ENCODE data around the gene PUM2.

PUM2 gene

GRCh38 chr2:20334605-20335203, 15.9 kb downstream of the PUM2 start:
- WGBS, result over 99% methylated on average over 4 of the region's 5 CpGs
- H3K4me1 ChIP-seq (ENCODE audit: control insufficient read depth, insufficient read depth, low read depth, low read length), result peaks cover 8% of the 10 kb centered on the region

GRCh38 chr2:20333738-20334137, 16.9 kb downstream of the PUM2 start:
- no peak overlapping the region for H2AFZ ChIP-seq (ENCODE audit: low read depth, low read length)
- H3K9ac ChIP-seq (ENCODE audit: low read length), result no peak overlapping the region
- no peak overlapping the region for H3K4ac ChIP-seq (ENCODE audit: low read depth in 1 of 2, low read length in 2 of 2)
- no peak for DNase-seq
- no peaks in the 10 kb centered on the region for H3K27me3 ChIP-seq (ENCODE audit: control insufficient read depth in 1 of 2, insufficient read depth in 1 of 2, low read length in 2 of 2)
- H3K4me3 ChIP-seq (ENCODE audit: insufficient read depth in 1 of 2, low read depth in 1 of 2, low read length in 2 of 2), result no peak overlapping the region
- WGBS, result 90% methylated on average over 4 of the region's 4 CpGs
- H3K27ac ChIP-seq (ENCODE audit: low read length, poor library complexity, severe bottlenecking), result no peak overlapping the region
- H3K4me1 ChIP-seq (ENCODE audit: control insufficient read depth, insufficient read depth, low read depth, low read length), result peaks cover 5% of the 10 kb centered on the region
- no peak overlapping the region for H2BK12ac ChIP-seq (ENCODE audit: low read length in 2 of 2)
- H3K23ac ChIP-seq (ENCODE audit: low read length in 2 of 2), result no peak overlapping the region
- H3K79me1 ChIP-seq (replicated peaks; ENCODE audit: low read length, poor library complexity, severe bottlenecking), result no peaks in the 10 kb centered on the region
- H3K36me3 ChIP-seq (ENCODE audit: control insufficient read depth in 1 of 2, insufficient read depth in 2 of 2, low read depth in 1 of 2, low read length in 2 of 2), result peaks cover 6% of the 10 kb centered on the region in 2 experiments
- H4K8ac ChIP-seq (ENCODE audit: low read length), result no peak overlapping the region
- H3K18ac ChIP-seq (ENCODE audit: low read depth in 1 of 2, low read length in 2 of 2), result no peak overlapping the region
- no peak overlapping the region for H2BK120ac ChIP-seq (ENCODE audit: low read depth, low read length)
- H2BK15ac ChIP-seq (ENCODE audit: low read depth, poor library complexity, severe bottlenecking), result no peak overlapping the region
- no peak overlapping the region for H3K4me2 ChIP-seq (ENCODE audit: low read length, poor library complexity, severe bottlenecking)
- no peak overlapping the region for H2AK5ac ChIP-seq (ENCODE audit: low read length, severe bottlenecking)
- H3K9me3 ChIP-seq (ENCODE audit: control insufficient read depth, low read length), result no peaks in the 10 kb centered on the region
- H3K14ac ChIP-seq (ENCODE audit: low read length in 2 of 2), result no peak overlapping the region
- no peak overlapping the region for H2BK5ac ChIP-seq (ENCODE audit: low read depth, low read length, poor library complexity, severe bottlenecking)
- H4K91ac ChIP-seq (ENCODE audit: low read length), result no peak overlapping the region

More at GRCh38 chr2:20334605-20335203, 15.9 kb downstream of the PUM2 start:
- H2BK120ac ChIP-seq (ENCODE audit: low read depth, low read length), result no peak overlapping the region
- H3K36me3 ChIP-seq (ENCODE audit: control insufficient read depth in 1 of 2, insufficient read depth in 2 of 2, low read depth in 1 of 2, low read length in 2 of 2), result peaks cover 6% of the 10 kb centered on the region in 2 experiments
- H2BK12ac ChIP-seq (ENCODE audit: low read length in 2 of 2), result no peak overlapping the region
- DNase-seq, result no peak
- H3K14ac ChIP-seq (ENCODE audit: low read length in 2 of 2), result no peak overlapping the region
- H3K23ac ChIP-seq (ENCODE audit: low read length in 2 of 2), result no peak overlapping the region
- no peak overlapping the region for H4K91ac ChIP-seq (ENCODE audit: low read length)
- no peak overlapping the region for H2BK5ac ChIP-seq (ENCODE audit: low read depth, low read length, poor library complexity, severe bottlenecking)
- H3K9me3 ChIP-seq (ENCODE audit: control insufficient read depth, low read length), result no peaks in the 10 kb centered on the region
- H3K18ac ChIP-seq (ENCODE audit: low read depth in 1 of 2, low read length in 2 of 2), result no peak overlapping the region
- no peak overlapping the region for H2AK5ac ChIP-seq (ENCODE audit: low read length, severe bottlenecking)
- H3K9ac ChIP-seq (ENCODE audit: low read length), result no peak overlapping the region
- no peak overlapping the region for H3K4ac ChIP-seq (ENCODE audit: low read depth in 1 of 2, low read length in 2 of 2)
- H3K4me3 ChIP-seq (ENCODE audit: insufficient read depth in 1 of 2, low read depth in 1 of 2, low read length in 2 of 2), result no peak overlapping the region
- no peaks in the 10 kb centered on the region for H3K27me3 ChIP-seq (ENCODE audit: control insufficient read depth in 1 of 2, insufficient read depth in 1 of 2, low read length in 2 of 2)
- no peak overlapping the region for H3K4me2 ChIP-seq (ENCODE audit: low read length, poor library complexity, severe bottlenecking)
- no peak overlapping the region for H2BK15ac ChIP-seq (ENCODE audit: low read depth, poor library complexity, severe bottlenecking)
- H3K27ac ChIP-seq (ENCODE audit: low read length, poor library complexity, severe bottlenecking), result no peak overlapping the region
- H3K79me1 ChIP-seq (replicated peaks; ENCODE audit: low read length, poor library complexity, severe bottlenecking), result no peaks in the 10 kb centered on the region
- no peak overlapping the region for H2AFZ ChIP-seq (ENCODE audit: low read depth, low read length)
- no peak overlapping the region for H4K8ac ChIP-seq (ENCODE audit: low read length)

GRCh38 chr2:20330192-20330591, 20.5 kb downstream of the PUM2 start:
- 98% methylated on average over 2 of the region's 3 CpGs for WGBS
- DNase-seq, result no peak

GRCh38 chr2:20327370-20327769, 23.3 kb downstream of the PUM2 start:
- H3K36me3 ChIP-seq (ENCODE audit: control insufficient read depth in 1 of 2, insufficient read depth in 2 of 2, low read depth in 1 of 2, low read length in 2 of 2), result peaks cover 12 to 35% of the 10 kb centered on the region in 2 experiments
- WGBS, result 32% methylated on average over 1 of the region's 1 CpG
- H3K23ac ChIP-seq (ENCODE audit: low read length in 2 of 2), result no peak overlapping the region
- no peak overlapping the region for H4K8ac ChIP-seq (ENCODE audit: low read length)
- peak overlapping the region; percentile 54 for H3K9ac ChIP-seq (ENCODE audit: low read length)
- no peak overlapping the region for H3K4me3 ChIP-seq (ENCODE audit: insufficient read depth in 1 of 2, low read depth in 1 of 2, low read length in 2 of 2)
- H3K18ac ChIP-seq (ENCODE audit: low read depth in 1 of 2, low read length in 2 of 2), result no peak overlapping the region
- H3K14ac ChIP-seq (ENCODE audit: low read length in 2 of 2), result no peak overlapping the region
- H2AFZ ChIP-seq (ENCODE audit: low read depth, low read length), result no peak overlapping the region
- H3K4me1 ChIP-seq (ENCODE audit: control insufficient read depth, insufficient read depth, low read depth, low read length), result no peaks in the 10 kb centered on the region
- H3K4ac ChIP-seq (ENCODE audit: low read depth in 1 of 2, low read length in 2 of 2), result no peak overlapping the region
- no peaks in the 10 kb centered on the region for H3K27me3 ChIP-seq (ENCODE audit: control insufficient read depth in 1 of 2, insufficient read depth in 1 of 2, low read length in 2 of 2)
- no peak overlapping the region for H4K91ac ChIP-seq (ENCODE audit: low read length)
- no peak for DNase-seq
- no peak overlapping the region for H2BK120ac ChIP-seq (ENCODE audit: low read depth, low read length)
- H3K79me1 ChIP-seq (replicated peaks; ENCODE audit: low read length, poor library complexity, severe bottlenecking), result peaks cover 2% of the 10 kb centered on the region
- H2AK5ac ChIP-seq (ENCODE audit: low read length, severe bottlenecking), result no peak overlapping the region
- H2BK12ac ChIP-seq (ENCODE audit: low read length in 2 of 2), result no peak overlapping the region
- no peak overlapping the region for H3K4me2 ChIP-seq (ENCODE audit: low read length, poor library complexity, severe bottlenecking)
- H2BK5ac ChIP-seq (ENCODE audit: low read depth, low read length, poor library complexity, severe bottlenecking), result no peak overlapping the region
- H2BK15ac ChIP-seq (ENCODE audit: low read depth, poor library complexity, severe bottlenecking), result no peak overlapping the region
- H3K9me3 ChIP-seq (ENCODE audit: control insufficient read depth, low read length), result no peaks in the 10 kb centered on the region
- H3K27ac ChIP-seq (ENCODE audit: low read length, poor library complexity, severe bottlenecking), result no peak overlapping the region

More at GRCh38 chr2:20330192-20330591, 20.5 kb downstream of the PUM2 start:
- no peaks in the 10 kb centered on the region for H3K4me1 ChIP-seq (ENCODE audit: control insufficient read depth, insufficient read depth, low read depth, low read length)
- no peak overlapping the region for H3K4me3 ChIP-seq (ENCODE audit: insufficient read depth in 1 of 2, low read depth in 1 of 2, low read length in 2 of 2)
- H3K9me3 ChIP-seq (ENCODE audit: control insufficient read depth, low read length), result no peaks in the 10 kb centered on the region
- no peak overlapping the region for H2AK5ac ChIP-seq (ENCODE audit: low read length, severe bottlenecking)
- H3K14ac ChIP-seq (ENCODE audit: low read length in 2 of 2), result no peak overlapping the region
- no peak overlapping the region for H2AFZ ChIP-seq (ENCODE audit: low read depth, low read length)
- H4K8ac ChIP-seq (ENCODE audit: low read length), result no peak overlapping the region
- no peaks in the 10 kb centered on the region for H3K79me1 ChIP-seq (replicated peaks; ENCODE audit: low read length, poor library complexity, severe bottlenecking)
- no peaks in the 10 kb centered on the region for H3K27me3 ChIP-seq (ENCODE audit: control insufficient read depth in 1 of 2, insufficient read depth in 1 of 2, low read length in 2 of 2)
- no peak overlapping the region for H2BK15ac ChIP-seq (ENCODE audit: low read depth, poor library complexity, severe bottlenecking)
- no peak overlapping the region for H2BK120ac ChIP-seq (ENCODE audit: low read depth, low read length)
- no peak overlapping the region for H3K27ac ChIP-seq (ENCODE audit: low read length, poor library complexity, severe bottlenecking)
- H2BK5ac ChIP-seq (ENCODE audit: low read depth, low read length, poor library complexity, severe bottlenecking), result no peak overlapping the region
- no peak overlapping the region for H3K18ac ChIP-seq (ENCODE audit: low read depth in 1 of 2, low read length in 2 of 2)
- H3K4ac ChIP-seq (ENCODE audit: low read depth in 1 of 2, low read length in 2 of 2), result no peak overlapping the region
- H4K91ac ChIP-seq (ENCODE audit: low read length), result no peak overlapping the region
- H3K36me3 ChIP-seq (ENCODE audit: control insufficient read depth in 1 of 2, insufficient read depth in 2 of 2, low read depth in 1 of 2, low read length in 2 of 2), result peaks cover 5 to 16% of the 10 kb centered on the region in 2 experiments
- no peak overlapping the region for H3K4me2 ChIP-seq (ENCODE audit: low read length, poor library complexity, severe bottlenecking)
- H3K23ac ChIP-seq (ENCODE audit: low read length in 2 of 2), result no peak overlapping the region
- no peak overlapping the region for H3K9ac ChIP-seq (ENCODE audit: low read length)
- H2BK12ac ChIP-seq (ENCODE audit: low read length in 2 of 2), result no peak overlapping the region
